HG02763 (cell line): ENCODE results near the gene SCAPER.
"Not testable (repeated sequence)": the region's sequence is repeated elsewhere in the genome, so short reads cannot be mapped to it uniquely, and the experiment has no call there.

Experiments used
- ATAC-seq: cut with Tn5 transposase; IDR thresholded peaks from one replicate; pipeline ENCODE4 v1.9.1; 2021; ENCODE audit warnings: mild to moderate bottlenecking, moderate library complexity; ENCODE audit not compliant: unreplicated experiment

The SCAPER gene

DNA sequence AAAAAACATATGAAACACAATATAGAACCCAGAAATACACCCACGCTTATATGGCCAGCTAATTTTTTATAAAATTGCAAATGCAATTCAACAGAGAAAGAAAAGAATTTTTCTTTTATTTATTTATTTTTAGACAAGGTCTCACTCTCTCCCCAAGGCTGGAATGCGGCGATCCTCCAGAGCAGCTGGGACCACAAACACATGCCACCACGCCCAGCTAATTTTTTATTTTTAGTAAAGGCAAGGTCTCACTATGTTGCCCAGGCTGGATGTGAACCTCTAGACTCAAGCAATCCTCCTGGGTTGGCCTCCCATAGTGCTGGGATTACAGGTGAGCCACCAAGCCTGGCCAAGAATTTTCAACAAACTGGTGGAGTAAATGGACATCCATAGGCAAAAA, 117.9 kb downstream of the SCAPER start:
- ATAC-seq, result no peak

DNA sequence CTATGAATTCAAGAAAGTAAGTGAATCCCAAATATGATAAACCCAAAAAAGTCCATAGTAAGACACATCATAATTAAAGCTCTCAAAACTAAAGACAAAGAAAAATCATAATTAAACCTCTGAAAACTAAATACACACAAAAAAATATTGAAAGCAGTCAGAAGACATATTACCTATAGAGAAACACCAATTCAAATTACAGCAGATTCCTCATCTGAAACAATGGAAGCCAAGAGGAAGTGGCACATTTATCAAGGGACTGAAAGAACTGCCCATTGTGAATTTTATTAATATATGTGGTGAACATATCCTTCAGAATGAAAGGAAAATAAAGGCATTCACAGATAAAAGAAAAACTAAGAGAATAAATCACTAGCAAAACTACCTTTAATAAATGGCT, 128.2 kb downstream of the SCAPER start:
- ATAC-seq, result no peak

DNA sequence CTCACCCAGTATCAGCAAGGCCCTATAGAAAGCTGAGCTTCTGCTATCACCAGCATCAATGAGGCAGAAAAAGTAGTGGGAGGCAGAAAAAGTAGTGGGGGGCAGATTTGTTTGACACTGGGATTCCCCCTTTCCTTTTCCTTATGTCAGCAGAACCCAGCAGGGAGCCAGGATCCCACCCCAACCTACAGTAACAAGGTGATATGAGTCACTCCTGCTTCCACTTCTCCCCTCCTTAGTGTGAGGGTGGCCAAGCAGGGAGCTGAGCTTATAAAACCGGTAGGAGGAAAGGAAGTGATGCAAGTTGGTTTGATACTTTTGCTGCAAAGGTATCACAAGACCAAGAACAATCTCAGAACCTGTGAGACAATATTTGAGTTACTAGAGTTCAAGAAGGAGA, 128.7 kb downstream of the SCAPER start:
- no peak for ATAC-seq

GRCh38 chr15:76773234-76773633, 131.9 kb downstream of the SCAPER start:
- ATAC-seq, result no peak

DNA sequence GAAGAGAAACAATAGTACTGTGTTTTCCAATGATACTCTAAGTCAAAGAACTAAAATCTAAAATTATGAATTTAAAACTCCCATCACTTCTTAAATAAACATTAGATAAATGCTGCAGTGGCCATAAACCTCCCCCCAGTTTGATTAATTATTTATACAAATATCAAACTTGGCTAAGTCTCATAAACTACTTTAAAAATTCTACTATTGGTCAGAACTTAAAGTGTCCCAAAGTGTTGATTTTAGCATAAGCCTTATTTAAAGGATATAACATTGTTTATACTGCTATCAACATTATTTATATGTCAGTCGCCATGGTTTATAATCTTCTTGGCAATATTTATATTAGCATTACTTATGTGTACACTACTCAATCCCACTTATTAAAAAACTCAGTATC, 132.4 kb downstream of the SCAPER start:
- ATAC-seq, result no peak

- ATAC-seq, result no peak
Observed at GRCh38 chr15:76764004-76764403, 141.1 kb downstream of the SCAPER start.

- ATAC-seq, result no peak
Observed at GRCh38 chr15:76763554-76763953, 141.6 kb downstream of the SCAPER start.

GRCh38 chr15:76756381-76756780, 148.8 kb downstream of the SCAPER start:
- no peak for ATAC-seq

DNA sequence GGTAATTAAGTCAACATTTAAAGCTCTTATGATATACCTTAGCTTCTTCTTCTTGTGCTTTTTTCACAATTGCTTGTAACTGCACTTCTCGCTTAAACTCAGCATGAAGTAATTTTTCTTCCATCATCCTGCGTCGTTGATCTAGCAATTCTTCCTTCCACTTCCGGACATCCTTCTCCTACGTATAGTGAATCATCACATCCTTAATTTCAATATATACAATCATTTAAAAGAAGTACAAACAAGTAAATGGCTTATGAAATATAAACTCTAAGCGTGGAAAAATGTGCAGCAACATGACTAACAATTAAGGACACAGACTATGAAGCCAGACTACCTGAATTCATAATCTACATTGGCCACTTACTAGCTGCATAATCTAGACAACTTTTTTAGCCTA, 151.4 kb downstream of the SCAPER start:
- ATAC-seq, result no peak

- ATAC-seq, result no peak
Observed at GRCh38 chr15:76753131-76753530, 152.0 kb downstream of the SCAPER start.

DNA sequence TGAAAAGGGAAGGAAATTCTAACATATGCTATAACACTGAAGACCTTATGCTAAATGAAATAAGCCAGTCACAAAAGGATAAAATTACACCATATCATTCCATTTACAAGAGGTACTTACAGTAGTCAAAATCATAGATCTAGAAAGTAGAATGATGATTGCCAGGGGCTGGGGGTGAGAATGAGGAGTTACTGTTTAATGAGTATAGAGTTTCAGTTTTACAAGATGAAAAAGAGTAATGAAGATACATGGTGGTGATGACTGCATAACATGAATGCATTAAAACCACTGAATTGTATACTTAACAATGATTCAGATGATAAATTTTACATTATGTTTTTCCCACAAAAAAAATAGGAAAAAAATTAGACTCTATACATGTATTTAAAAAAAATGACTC, 152.6 kb downstream of the SCAPER start:
- ATAC-seq, result no peak

DNA sequence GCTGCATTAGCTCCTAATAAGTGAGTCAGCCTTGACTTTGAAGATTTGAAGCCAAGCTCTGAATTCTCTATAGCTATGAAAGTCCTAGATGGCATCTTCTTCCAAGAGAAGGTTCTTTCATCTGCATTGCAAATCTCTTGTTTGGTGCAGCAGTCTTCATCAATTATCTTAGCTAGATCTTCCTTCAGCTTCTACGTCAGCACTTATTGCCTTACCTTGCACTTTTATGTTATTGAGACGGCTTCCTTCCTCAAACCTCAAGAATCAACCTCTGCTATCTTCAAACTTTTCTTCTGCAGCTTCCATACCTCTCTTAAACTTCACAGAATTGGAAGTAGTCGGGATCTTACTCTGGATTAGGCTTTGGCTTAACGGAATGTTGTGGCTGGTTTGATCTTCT, 167.6 kb downstream of the SCAPER start:
- no peak for ATAC-seq

DNA sequence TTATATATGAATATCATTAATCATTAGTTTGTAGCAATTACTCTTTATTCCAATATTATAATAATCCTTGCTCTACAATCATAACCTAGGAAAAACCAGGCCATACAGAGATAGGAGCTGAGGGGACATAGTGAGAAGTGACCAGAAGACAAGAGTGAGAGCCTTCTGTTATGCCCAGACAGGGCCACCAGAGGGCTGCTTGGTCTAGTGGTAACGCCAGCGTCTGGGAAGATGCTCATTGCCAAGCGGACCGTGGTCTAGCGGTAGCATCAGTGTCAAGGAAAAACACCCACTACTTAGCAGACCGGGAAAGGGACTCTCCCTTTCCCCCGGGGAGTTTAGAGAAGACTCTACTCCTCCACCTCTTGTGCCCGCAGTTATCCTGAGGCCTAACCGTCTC, 172.8 kb downstream of the SCAPER start:
- ATAC-seq, result not testable (repeated sequence)

GRCh38 chr15:76730262-76730661, 174.9 kb downstream of the SCAPER start:
- ATAC-seq, result no peak

GRCh38 chr15:76718863-76719262, 186.3 kb downstream of the SCAPER start:
- no peak for ATAC-seq

GRCh38 chr15:76714950-76715349, 190.2 kb downstream of the SCAPER start:
- ATAC-seq, result no peak

- no peak for ATAC-seq
Observed at GRCh38 chr15:76711351-76711827, 193.8 kb downstream of the SCAPER start.

- ATAC-seq, result not testable (repeated sequence)
Observed at GRCh38 chr15:76704032-76704431, 201.1 kb downstream of the SCAPER start.

DNA sequence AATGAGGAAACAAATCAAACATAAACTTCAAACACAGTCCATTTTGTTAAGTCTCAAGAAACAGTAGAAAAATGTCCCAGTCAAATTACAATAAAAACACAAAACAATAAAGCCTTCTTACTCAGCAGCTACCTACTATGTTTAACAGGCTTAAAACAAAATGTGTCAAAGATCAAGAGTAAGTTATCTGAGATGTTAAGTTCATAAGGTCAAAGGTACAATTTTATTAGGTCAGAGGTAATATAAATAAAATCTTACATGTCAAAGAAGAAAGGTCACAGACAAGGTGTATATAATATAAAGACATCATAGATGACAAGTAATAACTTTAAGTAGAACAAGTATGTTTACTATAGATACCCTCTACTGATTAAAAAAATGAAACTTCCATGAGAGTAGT, 208.3 kb downstream of the SCAPER start:
- ATAC-seq, result no peak

GRCh38 chr15:76692546-76692945, 212.6 kb downstream of the SCAPER start:
- ATAC-seq, result not testable (repeated sequence)

DNA sequence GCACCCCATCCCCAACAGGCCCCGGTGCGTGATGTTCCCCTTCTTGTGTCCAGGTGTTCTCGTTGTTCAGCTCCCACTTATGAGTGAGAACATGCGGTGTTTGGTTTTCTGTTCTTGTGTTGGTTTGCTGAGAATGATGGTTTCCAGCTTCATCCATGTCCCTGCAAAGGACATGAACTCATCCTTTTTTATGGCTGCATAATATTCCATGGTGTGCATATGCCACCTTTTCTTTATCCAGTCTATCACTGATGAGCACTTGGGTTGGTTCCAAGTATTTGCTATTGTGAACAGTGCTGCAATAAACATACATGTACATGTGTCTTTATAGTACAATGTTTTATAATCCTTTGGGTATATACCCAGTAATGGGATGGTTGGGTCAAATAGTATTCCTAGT, 217.5 kb downstream of the SCAPER start:
- ATAC-seq, result not testable (repeated sequence)

DNA sequence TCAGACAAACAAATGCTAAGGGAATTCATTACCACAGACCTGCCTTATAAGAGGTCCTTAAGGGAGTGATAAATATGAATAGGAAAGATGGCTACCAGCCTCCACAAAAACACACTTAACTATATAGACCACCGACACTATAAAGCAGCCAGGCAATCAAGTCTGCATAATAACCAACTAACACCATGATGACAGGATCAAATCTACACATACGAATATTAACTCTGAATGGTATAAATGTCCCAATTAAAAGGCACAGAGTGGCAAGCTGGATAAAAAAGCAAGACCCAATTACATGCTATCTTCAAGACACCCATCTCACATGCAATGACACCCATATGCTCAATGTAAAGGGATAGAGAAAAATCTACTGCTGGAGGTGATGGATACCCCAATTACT, 221.1 kb downstream of the SCAPER start:
- no peak for ATAC-seq

DNA sequence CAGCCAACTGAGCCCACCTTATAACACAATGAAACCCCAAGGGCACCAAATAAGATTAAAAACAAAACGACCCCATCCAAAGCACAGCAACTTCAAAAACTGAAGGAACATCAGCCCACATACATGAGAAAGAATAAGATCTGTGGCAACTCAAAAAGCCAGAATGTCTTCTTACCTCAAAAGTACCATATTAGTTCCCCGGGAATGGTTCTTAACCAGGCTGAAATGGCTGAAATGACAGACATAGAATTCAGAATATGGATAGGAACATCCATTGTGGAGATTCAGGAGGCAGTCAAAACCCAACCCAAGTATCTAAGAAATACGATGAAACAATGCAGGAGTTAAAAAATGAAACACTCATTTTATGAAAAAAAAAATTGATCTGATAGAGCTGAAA, 222.3 kb downstream of the SCAPER start:
- no peak for ATAC-seq

- no peak for ATAC-seq
Observed at GRCh38 chr15:76682259-76682658, 222.9 kb downstream of the SCAPER start.
